PC-9 (cell line): ENCODE results near the gene APIP. TPM values are rescaled to one million over a fixed set of nuclear protein-coding genes. Genes with fewer than 3 reads are reported as not detected.
A peak's percentile ranks its signal among the peaks of the same experiment; 100 is the strongest.

Source experiments
- BruUV-seq: library from RNA; stranded (reverse); fragments of 400-500 nt; replicated peaks from 2 replicates; lab custom pipeline; 2021; lab: Mats Ljungman, UMichigan
- CTCF ChIA-PET: fragments of 300-600 bp; sonication (Branson Sonifier 250); formaldehyde crosslinking; loops from one replicate; lab custom pipeline; 2022; ENCODE audit warnings: antibody characterized with exemption; lab: Charles Lee
- POLR2A ChIA-PET: fragments of 300-600 bp; sonication (Branson Sonifier 250); formaldehyde crosslinking; loops from one replicate; lab custom pipeline; 2022; ENCODE audit warnings: antibody characterized with exemption; ENCODE audit not compliant: unreplicated experiment; lab: Charles Lee
- DNase-seq, 2 experiments: peaks; one replicate each; pipeline versions ENCODE4 v3.0.0 to v3.0.0-alpha.2; 2015 to 2022; ENCODE audit warnings: mixed read lengths in 1 of 2
- H2AFZ ChIP-seq: fragments of 200-600 bp; sonication (generic); 2 replicates; pipeline ENCODE4 v1.8.1; 2017; ENCODE audit warnings: antibody characterized with exemption
- H3F3A ChIP-seq: fragments of 200-600 bp; sonication (generic); 2 replicates; pipeline ENCODE4 v1.8.1; 2017; ENCODE audit warnings: antibody characterized with exemption, mild to moderate bottlenecking, low read depth; ENCODE audit not compliant: insufficient read depth
- H3K27ac ChIP-seq: fragments of 200-600 bp; sonication (generic); 2 replicates; pipeline ENCODE4 v1.6.1; 2016; ENCODE audit warnings: mixed run types
- H3K27me3 ChIP-seq: fragments of 200-600 bp; sonication (generic); 2 replicates; pipeline ENCODE4 v1.6.1; 2016; ENCODE audit warnings: low read depth, mixed run types; ENCODE audit not compliant: insufficient read depth
- H3K36me3 ChIP-seq: fragments of 200-600 bp; sonication (generic); 2 replicates; pipeline ENCODE4 v1.6.1; 2016; ENCODE audit warnings: low read depth, mixed run types
- H3K4me1 ChIP-seq: fragments of 200-600 bp; sonication (generic); replicated peaks from 2 replicates; pipeline ENCODE4 v1.6.1; 2016; ENCODE audit warnings: mixed run types; ENCODE audit not compliant: insufficient read depth
- H3K4me2 ChIP-seq: fragments of 200-600 bp; sonication (generic); 2 replicates; pipeline ENCODE4 v1.6.1; 2017; ENCODE audit warnings: mixed run types
- H3K4me3 ChIP-seq: fragments of 200-600 bp; sonication (generic); 2 replicates; pipeline ENCODE4 v1.6.1; 2016; ENCODE audit warnings: mixed run types
- H3K79me2 ChIP-seq: fragments of 200-600 bp; sonication (generic); 2 replicates; pipeline ENCODE4 v1.6.1; 2017; ENCODE audit warnings: low read depth, mixed run types
- H3K9me2 ChIP-seq: fragments of 200-600 bp; sonication (generic); 2 replicates; pipeline ENCODE4 v1.8.1; 2017; ENCODE audit warnings: mild to moderate bottlenecking; ENCODE audit not compliant: insufficient read depth
- H3K9me3 ChIP-seq: fragments of 200-600 bp; sonication (generic); 2 replicates; pipeline ENCODE4 v1.8.1; 2016; ENCODE audit warnings: low read depth; ENCODE audit not compliant: insufficient read depth
- H4K20me1 ChIP-seq: fragments of 200-600 bp; sonication (generic); 2 replicates; pipeline ENCODE4 v1.8.1; 2017; ENCODE audit not compliant: insufficient read depth
- CTCF ChIP-seq: fragments of 200-600 bp; sonication (generic); conservative IDR thresholded peaks from 2 replicates; pipeline ENCODE4 v1.6.1; 2017; ENCODE audit warnings: mixed run types, antibody characterized with exemption, mild to moderate bottlenecking, moderate library complexity
- EZH2 ChIP-seq: fragments of 200-600 bp; sonication (generic); IDR thresholded peaks from 2 replicates; pipeline ENCODE4 v1.8.0; 2017; ENCODE audit warnings: antibody characterized with exemption, low read depth
- intact Hi-C: fragments of 100-400 bp; cut with micrococcal nuclease; formaldehyde crosslinking; loops from one replicate; pipeline ENCODE4 v1.10.0; 2022; ENCODE audit not compliant: unreplicated experiment
- microRNA-seq: library from miRNA; unstranded; fragments of <30 nt; microRNA quantifications from one replicate; pipeline ENCODE4 v1.2.0, GENCODE V29; 2021; ENCODE audit warnings: borderline number of aligned reads, borderline replicate concordance
- total RNA-seq: library from RNA; stranded (reverse); gene quantifications from 2 replicates; pipeline ENCODE4 v1.2.3, GENCODE V29; 2021

The APIP gene
- total RNA-seq, 1 experiment from 2014 or later = 41.0 TPM

DNA sequence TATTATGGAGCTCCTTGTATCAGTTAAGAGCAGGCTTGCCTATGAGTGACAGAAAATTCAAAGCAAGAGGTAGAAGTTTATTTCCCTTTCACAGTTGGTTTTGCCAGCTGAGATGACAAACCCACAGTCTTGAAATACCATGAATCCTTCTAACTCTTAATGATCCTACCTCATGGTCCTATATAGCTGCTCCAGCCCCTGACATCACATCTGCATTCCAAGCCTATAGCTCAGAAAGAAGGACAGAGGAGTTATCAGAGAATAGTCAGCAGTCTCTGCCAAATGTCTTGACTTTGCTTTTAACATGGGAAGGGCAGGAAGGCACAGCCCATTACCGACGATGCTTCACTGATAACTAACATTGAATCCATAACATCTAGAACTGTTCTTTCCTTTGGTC is 76.2 kb downstream of the APIP start:
- POLR2A ChIA-PET = no interaction called here
- Histone ChIP-seq H3K79me2 (no peaks in the 10 kb centered on the region), H4K20me1 (no peaks in the 10 kb centered on the region), H3K27me3 (no peaks in the 10 kb centered on the region), H3K27ac (no peak overlapping the region), H3K4me3 (no peak overlapping the region), H3F3A (no peaks in the 10 kb centered on the region), H3K36me3 (no peaks in the 10 kb centered on the region), H3K9me2 (no peaks in the 10 kb centered on the region), H3K4me2 (no peak overlapping the region), H3K9me3 (no peaks in the 10 kb centered on the region), H2AFZ (no peak overlapping the region), H3K4me1 (no peaks in the 10 kb centered on the region)
- DNase-seq = no peak
- intact Hi-C loops = no loop called here
- BruUV-seq = no TSS peak
- CTCF ChIA-PET = interaction anchor here (0.6 to 0.9 kb wide), 2 partner anchors 104 to 1188 kb away, joined by 3 to 6 read pairs; no protein-coding TSS in a partner anchor
- no peak for TF ChIP-seq EZH2
- TF ChIP-seq CTCF = no peak

DNA sequence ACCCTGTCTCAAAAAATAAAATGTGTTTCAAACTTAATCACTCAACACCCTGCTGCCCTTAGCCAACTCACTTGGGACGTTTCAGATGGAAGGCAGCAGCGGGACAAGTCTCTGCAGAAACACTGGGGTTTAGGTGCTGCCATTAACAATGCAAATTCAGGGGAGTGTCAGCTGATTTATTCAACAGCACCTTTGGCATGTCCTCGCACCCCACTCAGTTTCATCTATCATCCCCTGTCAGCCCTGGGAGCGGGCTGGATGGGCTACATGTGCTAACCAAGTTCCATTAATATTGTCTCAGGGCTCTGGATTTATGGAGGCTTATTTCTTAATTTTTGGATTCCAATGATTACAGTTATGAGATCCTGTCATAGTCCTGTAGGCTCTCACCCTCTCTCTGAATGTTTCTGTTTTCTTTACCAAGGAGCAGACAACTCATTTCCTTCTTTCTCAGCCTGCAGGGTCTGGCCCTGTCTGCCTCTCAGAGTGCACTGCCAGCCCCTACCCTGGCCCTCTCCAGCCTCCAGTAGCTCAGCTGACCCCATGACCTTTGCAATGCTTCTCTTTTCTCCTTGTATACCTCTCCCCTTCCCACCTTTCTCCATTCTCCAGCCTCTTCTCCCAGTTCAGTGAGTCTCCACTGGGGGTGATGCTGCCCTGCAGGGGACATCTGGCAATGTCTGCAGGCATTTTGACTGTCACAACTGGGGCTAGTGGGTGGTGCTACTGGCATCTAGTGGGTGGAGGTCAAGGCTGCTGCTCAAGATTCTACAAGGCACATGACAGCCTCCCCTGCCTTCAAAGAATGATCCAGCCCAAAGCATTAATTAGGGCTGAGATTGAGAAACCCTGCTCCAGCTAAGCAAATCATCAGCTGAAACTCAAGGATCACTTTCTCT is 79.0 kb downstream of the APIP start:
- TF ChIP-seq CTCF = no peak
- TF ChIP-seq EZH2 = no peak
- BruUV-seq = no TSS peak

GRCh38 chr11:34833602-34834001 is 82.6 kb downstream of the APIP start:
- Histone ChIP-seq H3K27me3 (no peaks in the 10 kb centered on the region), H3F3A (no peaks in the 10 kb centered on the region), H3K4me1 (peaks cover 14% of the 10 kb centered on the region), H3K36me3 (no peaks in the 10 kb centered on the region), H3K9me3 (no peaks in the 10 kb centered on the region), H3K27ac (no peak overlapping the region), H3K4me3 (no peak overlapping the region), H3K9me2 (no peaks in the 10 kb centered on the region), H4K20me1 (no peaks in the 10 kb centered on the region), H3K79me2 (no peaks in the 10 kb centered on the region), H3K4me2 (no peak overlapping the region), H2AFZ (no peak overlapping the region)
- ChIA-PET POLR2A (no interaction called here), CTCF (no interaction called here)
- no peak for DNase-seq
- BruUV-seq = no TSS peak
- no peak for TF ChIP-seq CTCF
- no peak for TF ChIP-seq EZH2
- intact Hi-C loops = no loop called here

More for the DNA sequence above, 79.0 kb downstream of the APIP start:
- no peaks in the 10 kb centered on the region for H3K4me1 ChIP-seq
- no peaks in the 10 kb centered on the region for H3K36me3 ChIP-seq
- no peaks in the 10 kb centered on the region for H3K79me2 ChIP-seq
- H3K9me3 ChIP-seq = no peaks in the 10 kb centered on the region
- CTCF ChIA-PET = no interaction called here
- H2AFZ ChIP-seq = no peak overlapping the region
- no peaks in the 10 kb centered on the region for H3K9me2 ChIP-seq
- no peaks in the 10 kb centered on the region for H3K27me3 ChIP-seq
- intact Hi-C loops = no loop called here
- POLR2A ChIA-PET = no interaction called here
- H3K27ac ChIP-seq = no peak overlapping the region
- no peak overlapping the region for H3K4me3 ChIP-seq
- no peaks in the 10 kb centered on the region for H4K20me1 ChIP-seq
- no peaks in the 10 kb centered on the region for H3F3A ChIP-seq
- no peak for DNase-seq
- H3K4me2 ChIP-seq = no peak overlapping the region

Small RNA genes within 50 kb of the gene (microRNA-seq; reads per million reads assigned to microRNA genes)
- 13.5 reads per million, percentile 24 among the genes with 10 or more reads in this experiment for gene MIR1343

Other genes starting within 250 kb of the APIP start
- gene PDHX, start 239 bp upstream of the APIP start, total RNA-seq = 44.7 and 47.0 TPM in 2 replicates
- gene CD44, start 222.8 kb upstream of the APIP start, total RNA-seq = 775 and 872 TPM in 2 replicates